22Rv1 (cell line): ENCODE results near the gene USP6NL.

Experiments
- H3K27ac ChIP-seq: fragments of 450-650 bp; 2 replicates; pipeline ENCODE4 v1.5.1; 2017
- ZFX ChIP-seq: fragments of 450-650 bp; IDR thresholded peaks from 2 replicates; pipeline ENCODE4 v1.6.1; 2017; ENCODE audit warnings: antibody characterized with exemption, borderline replicate concordance
- TF ChIP-seq, protein P1 (sequence below): fragments of 450-650 bp; IDR thresholded peaks from 2 replicates; pipeline ENCODE4 v1.5.1; 2017; ENCODE audit warnings: mild to moderate bottlenecking

USP6NL gene

DNA sequence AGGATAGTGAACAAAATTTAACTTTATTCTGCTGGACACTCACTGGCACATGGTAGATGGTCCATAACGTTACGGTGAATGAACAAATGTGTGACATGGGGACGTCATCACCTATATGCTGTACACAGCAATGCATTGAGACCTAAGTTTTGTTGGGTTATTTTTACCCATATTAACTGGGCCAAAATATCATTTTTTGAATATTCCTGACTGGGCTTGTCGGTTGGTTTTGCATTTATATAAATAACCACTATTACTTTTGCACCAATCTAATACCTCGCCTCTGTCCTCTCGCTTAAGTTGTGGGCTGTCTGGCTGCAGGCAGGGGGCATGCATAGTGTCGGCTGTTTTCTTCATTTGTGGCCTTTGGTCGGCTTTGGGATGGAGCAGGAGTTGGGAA lies 161.7 kb downstream of the USP6NL start:
- TF ChIP-seq ZFX: no peak
- TF ChIP-seq, protein P1, sequence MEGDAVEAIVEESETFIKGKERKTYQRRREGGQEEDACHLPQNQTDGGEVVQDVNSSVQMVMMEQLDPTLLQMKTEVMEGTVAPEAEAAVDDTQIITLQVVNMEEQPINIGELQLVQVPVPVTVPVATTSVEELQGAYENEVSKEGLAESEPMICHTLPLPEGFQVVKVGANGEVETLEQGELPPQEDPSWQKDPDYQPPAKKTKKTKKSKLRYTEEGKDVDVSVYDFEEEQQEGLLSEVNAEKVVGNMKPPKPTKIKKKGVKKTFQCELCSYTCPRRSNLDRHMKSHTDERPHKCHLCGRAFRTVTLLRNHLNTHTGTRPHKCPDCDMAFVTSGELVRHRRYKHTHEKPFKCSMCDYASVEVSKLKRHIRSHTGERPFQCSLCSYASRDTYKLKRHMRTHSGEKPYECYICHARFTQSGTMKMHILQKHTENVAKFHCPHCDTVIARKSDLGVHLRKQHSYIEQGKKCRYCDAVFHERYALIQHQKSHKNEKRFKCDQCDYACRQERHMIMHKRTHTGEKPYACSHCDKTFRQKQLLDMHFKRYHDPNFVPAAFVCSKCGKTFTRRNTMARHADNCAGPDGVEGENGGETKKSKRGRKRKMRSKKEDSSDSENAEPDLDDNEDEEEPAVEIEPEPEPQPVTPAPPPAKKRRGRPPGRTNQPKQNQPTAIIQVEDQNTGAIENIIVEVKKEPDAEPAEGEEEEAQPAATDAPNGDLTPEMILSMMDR: no peak
- H3K27ac ChIP-seq: no peak overlapping the region

DNA sequence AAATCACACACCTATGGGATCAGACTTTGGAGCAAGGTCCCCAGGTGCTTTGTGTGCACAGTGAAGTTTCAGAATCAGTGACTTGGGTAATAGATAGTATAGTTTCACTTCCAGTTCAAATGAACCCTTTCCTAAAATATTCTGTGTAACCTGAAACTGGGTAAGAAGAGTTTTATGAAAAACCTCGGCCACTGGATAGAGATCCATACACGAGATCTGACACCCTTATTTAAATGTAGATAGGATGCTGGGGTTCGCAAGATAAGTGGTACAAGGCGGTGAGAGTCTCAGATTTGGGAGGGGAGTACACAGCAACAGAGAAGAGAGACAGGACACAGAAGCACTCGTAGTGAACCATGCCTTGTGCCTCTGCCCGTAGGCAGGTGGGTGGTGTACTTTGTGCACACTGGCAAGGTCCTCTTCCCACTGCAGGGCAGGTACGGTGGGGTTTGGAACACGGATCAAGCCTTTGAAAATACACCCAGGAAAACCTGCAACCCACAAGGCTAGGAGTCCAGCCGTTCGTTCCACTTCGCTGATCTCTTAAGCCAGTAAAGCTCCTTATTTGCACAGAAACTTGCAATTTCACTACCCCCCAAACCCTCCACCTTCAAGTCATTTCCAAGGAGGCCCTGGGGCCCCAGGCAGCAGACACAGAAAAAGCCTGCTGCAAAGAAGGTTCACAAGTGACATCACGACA lies 162.8 kb downstream of the USP6NL start:
- TF ChIP-seq ZFX: no peak
- TF ChIP-seq, protein P1: no peak
- no peak overlapping the region for H3K27ac ChIP-seq

DNA sequence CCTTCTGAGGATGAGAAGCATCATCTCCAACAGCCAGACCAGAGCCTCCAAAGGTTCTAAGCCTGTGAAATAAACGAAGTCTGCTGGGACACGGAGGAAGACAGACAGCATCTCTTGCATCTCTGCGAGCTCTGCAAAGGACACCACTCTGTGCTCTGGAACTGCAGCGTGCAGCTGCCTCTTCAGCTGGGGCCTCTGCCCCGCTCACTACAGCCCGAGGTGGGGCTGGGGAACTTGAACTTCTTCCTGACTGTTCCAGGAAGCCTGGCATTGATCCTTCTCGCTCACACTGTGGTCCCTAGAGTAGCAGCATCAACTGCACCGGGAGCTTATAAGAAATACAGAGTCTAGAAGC lies 163.3 kb downstream of the USP6NL start:
- TF ChIP-seq, protein P1: no peak
- no peak for TF ChIP-seq ZFX
- H3K27ac ChIP-seq: no peak overlapping the region

DNA sequence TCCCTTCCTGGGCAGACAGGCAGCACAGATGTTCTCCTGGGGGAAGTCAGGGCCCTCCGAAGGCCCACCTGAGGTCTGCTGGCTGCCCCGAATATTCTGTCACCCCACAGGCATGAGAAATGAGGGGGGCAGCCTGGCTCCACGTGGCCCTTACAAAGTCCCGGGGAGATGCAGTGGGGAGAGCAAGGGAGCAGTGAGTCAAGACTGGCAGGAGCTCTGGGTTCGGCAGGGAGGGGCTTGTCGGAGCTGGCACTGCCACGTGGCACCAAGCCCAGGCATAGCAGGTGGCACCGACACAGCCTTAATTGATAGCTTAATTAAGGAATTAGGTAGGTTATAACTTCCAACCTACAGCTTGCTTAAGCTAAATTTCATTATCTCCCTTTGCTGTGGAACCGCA lies 163.9 kb downstream of the USP6NL start:
- TF ChIP-seq ZFX: no peak
- TF ChIP-seq, protein P1: no peak
- no peak overlapping the region for H3K27ac ChIP-seq

DNA sequence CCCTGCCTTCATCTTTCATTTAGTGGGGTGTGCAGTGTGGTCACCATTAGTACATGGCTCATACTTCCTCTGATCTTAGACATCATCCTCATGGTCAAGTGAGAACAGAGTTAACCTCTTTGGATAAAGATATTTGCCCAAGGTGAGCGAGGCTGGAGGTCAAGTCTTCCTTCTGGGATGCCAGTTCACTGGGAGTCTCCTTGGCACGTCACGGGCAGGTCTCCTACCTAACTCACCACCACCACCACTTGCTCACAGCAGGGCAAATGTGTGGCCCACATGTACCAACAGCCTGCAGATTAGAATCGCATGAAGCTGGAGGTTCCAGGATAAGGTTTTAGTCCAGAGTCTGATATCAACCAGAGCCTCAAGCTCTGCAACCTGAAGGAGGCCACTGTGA lies 164.6 kb downstream of the USP6NL start:
- H3K27ac ChIP-seq: no peak overlapping the region
- TF ChIP-seq ZFX: no peak
- TF ChIP-seq, protein P1: no peak

DNA sequence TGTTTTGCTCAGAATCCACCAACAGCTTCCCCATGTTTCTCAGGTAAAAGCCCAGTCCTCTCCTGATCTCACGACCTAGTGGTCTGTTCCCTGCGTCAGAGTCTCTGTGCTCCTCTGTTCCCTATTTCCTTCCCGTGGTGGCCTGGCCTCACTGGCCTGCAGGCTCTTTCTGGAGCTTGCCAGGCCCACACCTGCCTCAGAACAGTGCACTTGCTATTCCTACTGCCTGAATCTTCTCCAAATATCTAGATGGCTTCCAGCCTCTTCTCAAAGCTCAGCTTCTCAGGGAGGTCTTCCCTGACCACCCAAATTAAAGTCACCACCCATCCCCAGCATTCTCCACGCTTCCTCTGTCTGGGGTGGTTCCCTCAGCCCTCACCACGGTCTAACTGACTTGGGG lies 165.3 kb downstream of the USP6NL start:
- H3K27ac ChIP-seq: no peak overlapping the region
- TF ChIP-seq, protein P1: no peak
- TF ChIP-seq ZFX: no peak

DNA sequence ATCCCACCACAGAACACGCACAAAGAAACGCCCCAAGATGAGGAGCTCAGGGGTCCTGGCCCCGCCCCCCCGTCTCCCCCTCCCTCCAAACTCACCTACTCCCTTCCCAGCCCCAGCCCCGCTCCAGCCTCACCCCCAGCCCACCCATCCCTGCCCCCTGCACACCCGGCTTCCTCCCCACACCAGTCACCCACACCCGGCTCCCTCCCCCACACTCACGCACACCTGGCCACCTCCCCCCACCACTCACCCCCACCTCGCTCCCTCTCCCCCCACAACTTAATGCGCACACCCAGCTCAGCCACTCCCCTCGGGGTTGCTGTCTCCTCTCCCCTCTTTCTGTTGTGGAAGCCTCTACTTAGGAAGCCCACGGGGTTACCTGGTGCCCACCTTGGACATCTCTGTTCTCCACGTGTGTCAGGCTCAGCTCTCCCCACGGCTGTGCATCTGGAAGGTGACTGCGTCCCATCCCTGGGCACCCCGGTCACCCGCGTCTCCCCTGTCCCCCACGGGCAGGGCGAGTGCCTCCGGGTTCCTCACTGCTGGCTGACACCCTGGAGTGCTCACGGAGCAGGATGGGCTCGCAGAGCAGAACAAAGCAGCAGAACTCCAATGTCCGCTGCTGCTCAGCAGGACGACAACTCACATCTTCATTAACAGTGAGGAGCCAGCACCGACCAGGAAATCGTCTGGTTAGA lies 166.8 kb downstream of the USP6NL start:
- TF ChIP-seq ZFX: no peak
- TF ChIP-seq, protein P1: no peak
- H3K27ac ChIP-seq: no peak overlapping the region
